ENCODE measurements around the gene NABP2. TPM values are rescaled to one million over a fixed set of nuclear protein-coding genes. Genes with fewer than 3 reads are reported as not detected.

NABP2 gene
- total RNA-seq, 2 donors from 2014 or later = 61.8 to 72.7 TPM

- H3K27ac Mint-ChIP-seq = no peak overlapping the region
- H3K27me3 Mint-ChIP-seq (ENCODE audit: low read depth) = no peaks in the 10 kb centered on the region
- DNase-seq (no peak), ATAC-seq (replicated peaks in 1 of 2) (no peak)
- no peaks in the 10 kb centered on the region for H3K4me1 Mint-ChIP-seq (ENCODE audit: low read depth)
- H3K36me3 Mint-ChIP-seq (ENCODE audit: insufficient read depth in 2 of 2) = peaks cover 12 to 33% of the 10 kb centered on the region in 2 donors
- H3K9me3 Mint-ChIP-seq = no peaks in the 10 kb centered on the region
- H3K4me3 Mint-ChIP-seq = no peak overlapping the region
Measured at GRCh38 chr12:56278905-56279304, 54.8 kb downstream of the NABP2 start.

Other genes starting within 250 kb of the NABP2 start
- 1 to 10 TPM; 7.8 to 9.9 TPM for gene SUOX, start 227.1 kb upstream of the NABP2 start, total RNA-seq
- gene IKZF4, start 203.3 kb upstream of the NABP2 start, total RNA-seq = 10 to 100 TPM; 22.8 to 25.0 TPM
- 10 to 100 TPM; 23.0 to 28.9 TPM for gene RPS26, start 182.4 kb upstream of the NABP2 start, total RNA-seq
- gene ERBB3, start 144.2 kb upstream of the NABP2 start, total RNA-seq = 1 to 10 TPM; 1.4 to 1.9 TPM
- 100 to 1,000 TPM; 226 to 265 TPM for gene PA2G4, start 119.8 kb upstream of the NABP2 start, total RNA-seq
- 1,000 to 10,000 TPM; 5,172 to 5,269 TPM for gene RPL41, start 107.7 kb upstream of the NABP2 start, total RNA-seq
- gene ZC3H10, start 106.1 kb upstream of the NABP2 start, total RNA-seq = 10 to 100 TPM in 1 of 2 donors, 1 to 10 TPM in 1; 7.4 to 11.8 TPM
- gene ESYT1, start 96.1 kb upstream of the NABP2 start, total RNA-seq = 10 to 100 TPM; 74.6 to 84.6 TPM
- gene MYL6B, start 71.8 kb upstream of the NABP2 start, total RNA-seq = 100 to 1,000 TPM in 1 of 2 donors, 10 to 100 TPM in 1; 96.3 to 111 TPM
- gene MYL6, start 66.0 kb upstream of the NABP2 start, total RNA-seq = 100 to 1,000 TPM; 391 to 492 TPM
- gene SMARCC2, start 34.9 kb upstream of the NABP2 start, total RNA-seq = 100 to 1,000 TPM in 1 of 2 donors, 10 to 100 TPM in 1; 99.7 to 104 TPM
- 10 to 100 TPM; 35.4 to 40.2 TPM for gene RNF41, start 2.4 kb upstream of the NABP2 start, total RNA-seq
- 1 to 10 TPM in 1 of 2 donors, under 1 TPM in 1; 0.44 to 1.1 TPM for gene SLC39A5, start 5.7 kb downstream of the NABP2 start, total RNA-seq
- 10 to 100 TPM; 46.7 to 50.7 TPM for gene ANKRD52, start 34.0 kb downstream of the NABP2 start, total RNA-seq
- 1 to 10 TPM; 5.9 to 7.3 TPM for gene COQ10A, start 42.6 kb downstream of the NABP2 start, total RNA-seq
- gene CS, start 76.0 kb downstream of the NABP2 start, total RNA-seq = 100 to 1,000 TPM; 261 to 319 TPM
- 100 to 1,000 TPM in 1 of 2 donors, 10 to 100 TPM in 1; 97.8 to 117 TPM for gene CNPY2, start 91.6 kb downstream of the NABP2 start, total RNA-seq
- gene PAN2, start 109.7 kb downstream of the NABP2 start, total RNA-seq = 100 to 1,000 TPM; 112 to 139 TPM
- gene IL23A, start 114.5 kb downstream of the NABP2 start, total RNA-seq = 100 to 1,000 TPM in 1 of 2 donors, 10 to 100 TPM in 1; 79.5 to 138 TPM
- gene STAT2, start 135.8 kb downstream of the NABP2 start, total RNA-seq = 100 to 1,000 TPM; 121 to 142 TPM
- under 1 TPM in 1 of 2 donors, not detected in 1; 0.28 TPM for gene APOF, start 138.5 kb downstream of the NABP2 start, total RNA-seq
- gene TIMELESS, start 225.1 kb downstream of the NABP2 start, total RNA-seq = 10 to 100 TPM; 44.1 to 61.6 TPM
- gene MIP, start 230.3 kb downstream of the NABP2 start, total RNA-seq = not detected
- 1 to 10 TPM; 3.8 to 4.4 TPM for gene SPRYD4, start 244.2 kb downstream of the NABP2 start, total RNA-seq